Panc1 (cell line): ENCODE measurements around the gene WASF2. TPM values are rescaled to one million over a fixed set of nuclear protein-coding genes. Genes with fewer than 3 reads are reported as not detected.

Experiments
- ATAC-seq: fragments of 200-7000 bp; cut with Tn5 transposase; 2 replicates; pipeline ENCODE4 v1.9.1; 2020; ENCODE audit warnings: mild to moderate bottlenecking, moderate library complexity
- BruUV-seq: library from RNA; stranded (reverse); fragments of 400-500 nt; replicated peaks from 2 replicates; lab custom pipeline; 2021; lab: Mats Ljungman, UMichigan
- CTCF ChIA-PET: fragments of 300-600 bp; sonication (Branson Sonifier 250); formaldehyde crosslinking; loops from one replicate; lab custom pipeline; 2022; ENCODE audit warnings: antibody characterized with exemption; lab: Charles Lee
- POLR2A ChIA-PET: fragments of 300-600 bp; sonication (Branson Sonifier 250); formaldehyde crosslinking; loops from one replicate; lab custom pipeline; 2022; ENCODE audit warnings: antibody characterized with exemption; lab: Charles Lee
- DNase-seq: peaks from one replicate; pipeline ENCODE4 v3.0.0-alpha.2; 2010; ENCODE audit warnings: low read depth, low spot score
- H3K27ac ChIP-seq: 2 replicates; pipeline ENCODE4 v1.5.1; 2011; ENCODE audit warnings: mild to moderate bottlenecking, low read length, inconsistent platforms
- H3K27me3 ChIP-seq: fragments of 200-500 bp; sonication (Bioruptor generic); 2 replicates; pipeline ENCODE4 v1.6.0; 2014; ENCODE audit warnings: low read length, inconsistent platforms; ENCODE audit not compliant: control insufficient read depth, insufficient read depth
- H3K36me3 ChIP-seq: fragments of 200-500 bp; sonication (Bioruptor generic); 2 replicates; pipeline ENCODE4 v1.5.1; 2014; ENCODE audit warnings: inconsistent platforms, mild to moderate bottlenecking, low read length, moderate library complexity; ENCODE audit not compliant: control insufficient read depth, insufficient read depth
- H3K4me1 ChIP-seq: 2 replicates; pipeline ENCODE4 v1.5.1; 2011; ENCODE audit warnings: inconsistent platforms, mild to moderate bottlenecking, low read length, moderate library complexity; ENCODE audit not compliant: control insufficient read depth, insufficient read depth
- H3K4me3 ChIP-seq, 2 experiments: 2 replicates each; pipeline ENCODE4 v1.5.1; 2011 to 2012; ENCODE audit warnings: low read depth in 2 of 2, low read length in 2 of 2, mild to moderate bottlenecking in 2 of 2, inconsistent platforms in 1 of 2, moderate library complexity in 1 of 2
- H3K9me3 ChIP-seq: fragments of 200-500 bp; sonication (Bioruptor generic); 2 replicates; pipeline ENCODE4 v1.5.1; 2014; ENCODE audit warnings: low read depth, mild to moderate bottlenecking, inconsistent platforms, low read length, moderate library complexity; ENCODE audit not compliant: control insufficient read depth, insufficient read depth
- POLR2AphosphoS5 ChIP-seq: IDR thresholded peaks from 2 replicates; pipeline ENCODE4 v1.6.1; 2012; ENCODE audit warnings: mild to moderate bottlenecking, low read depth, low read length, moderate library complexity
- REST ChIP-seq, 2 experiments: IDR thresholded peaks; 2 replicates each; pipeline ENCODE4 v1.6.1; 2011 to 2012; ENCODE audit warnings: low read depth in 2 of 2, control low read depth in 1 of 2, low read length in 1 of 2, mild to moderate bottlenecking in 1 of 2, moderate library complexity in 1 of 2; ENCODE audit not compliant: insufficient read depth in 1 of 2
- SIN3A ChIP-seq: IDR thresholded peaks from 2 replicates; pipeline ENCODE4 v1.6.1; 2012; ENCODE audit warnings: low read depth, mild to moderate bottlenecking, low read length, moderate library complexity, borderline replicate concordance; ENCODE audit not compliant: insufficient read depth
- TCF7L2 ChIP-seq: IDR thresholded peaks from 2 replicates; pipeline ENCODE4 v1.6.1; 2011; ENCODE audit warnings: mild to moderate bottlenecking, low read depth, low read length, inconsistent platforms
- in situ Hi-C: cut with HindIII; loops from 2 replicates; pipeline ENCODE4 v1.10.0; 2016; ENCODE audit warnings: low sequenced_read_pairs, low pct_unique_long_range_greater_than_20kb
- intact Hi-C: fragments of 100-400 bp; cut with micrococcal nuclease; formaldehyde crosslinking; loops from one replicate; pipeline ENCODE4 v1.10.0; 2022; ENCODE audit not compliant: unreplicated experiment
- total RNA-seq: library from RNA; stranded (reverse); gene quantifications from one replicate; pipeline ENCODE4 v1.2.1, GENCODE V29; 2021; ENCODE audit not compliant: unreplicated experiment
- TF ChIP-seq, protein P1 (sequence below): fragments of 450-650 bp; IDR thresholded peaks from 2 replicates; pipeline ENCODE4 v1.5.1; 2017; ENCODE audit warnings: mild to moderate bottlenecking

WASF2 gene
- total RNA-seq, 1 experiment from 2014 or later = 121 TPM

GRCh38 chr1:27357281-27358037 is 132.5 kb downstream of the WASF2 start:
- DNase-seq (no peak), ATAC-seq (peak; percentile 83)
- CTCF ChIA-PET = interaction anchor here (0.5 to 2.2 kb wide), 6 partner anchors 9 to 411 kb away, joined by 3 to 12 read pairs (median 6); partner anchors contain the start of gene MAP3K6
- no TSS peak for BruUV-seq
- in situ Hi-C loops = no loop called here
- no peak overlapping the region for H3K27ac ChIP-seq
- POLR2A ChIA-PET = no interaction called here
- intact Hi-C loops = no loop called here
- H3K27me3 ChIP-seq = no peaks in the 10 kb centered on the region
- no peaks in the 10 kb centered on the region for H3K9me3 ChIP-seq
- no peaks in the 10 kb centered on the region; the same call in 1 of the 2 replicates for H3K36me3 ChIP-seq
- no peaks in the 10 kb centered on the region for H3K4me1 ChIP-seq
- TF ChIP-seq SIN3A (no peak), REST (IDR thresholded peaks at IDR 0.05; ENCODE audit: insufficient read depth in 1 of 2, low read depth in 2 of 2, low read length in 1 of 2) (0 out of 4 replicates have a peak, but pooled peaks of 1 of the 2 experiments have one; percentile 12), TCF7L2 (no peak), POLR2AphosphoS5 (no peak)
- TF ChIP-seq, protein P1, sequence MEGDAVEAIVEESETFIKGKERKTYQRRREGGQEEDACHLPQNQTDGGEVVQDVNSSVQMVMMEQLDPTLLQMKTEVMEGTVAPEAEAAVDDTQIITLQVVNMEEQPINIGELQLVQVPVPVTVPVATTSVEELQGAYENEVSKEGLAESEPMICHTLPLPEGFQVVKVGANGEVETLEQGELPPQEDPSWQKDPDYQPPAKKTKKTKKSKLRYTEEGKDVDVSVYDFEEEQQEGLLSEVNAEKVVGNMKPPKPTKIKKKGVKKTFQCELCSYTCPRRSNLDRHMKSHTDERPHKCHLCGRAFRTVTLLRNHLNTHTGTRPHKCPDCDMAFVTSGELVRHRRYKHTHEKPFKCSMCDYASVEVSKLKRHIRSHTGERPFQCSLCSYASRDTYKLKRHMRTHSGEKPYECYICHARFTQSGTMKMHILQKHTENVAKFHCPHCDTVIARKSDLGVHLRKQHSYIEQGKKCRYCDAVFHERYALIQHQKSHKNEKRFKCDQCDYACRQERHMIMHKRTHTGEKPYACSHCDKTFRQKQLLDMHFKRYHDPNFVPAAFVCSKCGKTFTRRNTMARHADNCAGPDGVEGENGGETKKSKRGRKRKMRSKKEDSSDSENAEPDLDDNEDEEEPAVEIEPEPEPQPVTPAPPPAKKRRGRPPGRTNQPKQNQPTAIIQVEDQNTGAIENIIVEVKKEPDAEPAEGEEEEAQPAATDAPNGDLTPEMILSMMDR = peak; percentile 97
- H3K4me3 ChIP-seq = no peak overlapping the region

GRCh38 chr1:27356619-27357280 is 133.2 kb downstream of the WASF2 start:
- H3K27ac ChIP-seq = no peak overlapping the region
- CTCF ChIA-PET = interaction anchor here (0.5 to 2.2 kb wide), 4 partner anchors 9 to 412 kb away, joined by 5 to 12 read pairs (median 9); partner anchors contain the start of gene MAP3K6
- no peak for TF ChIP-seq TCF7L2
- no peaks in the 10 kb centered on the region for H3K27me3 ChIP-seq
- no peaks in the 10 kb centered on the region; the same call in 1 of the 2 replicates for H3K36me3 ChIP-seq
- H3K4me1 ChIP-seq = no peaks in the 10 kb centered on the region; the same call in 1 of the 2 replicates
- H3K4me3 ChIP-seq = no peak overlapping the region
- intact Hi-C loops = no loop called here
- in situ Hi-C loops = no loop called here
- POLR2A ChIA-PET = no interaction called here
- BruUV-seq = no TSS peak
- no peaks in the 10 kb centered on the region for H3K9me3 ChIP-seq
- no peak for DNase-seq
- ATAC-seq = no peak
